ENCODE results near the gene LMX1B. TPM values are rescaled to one million over a fixed set of nuclear protein-coding genes. Genes with fewer than 3 reads are reported as not detected.

LMX1B gene
- total RNA-seq, 1 experiment from 2014 or later: 2.6 TPM

- H3K27ac ChIP-seq (ENCODE audit: low read length): no peak overlapping the region
- DNase-seq (ENCODE audit: low read depth, low spot score) (no peak), ATAC-seq (no peak)
- intact Hi-C loops (cut with micrococcal nuclease; ENCODE audit: unreplicated experiment) (no loop called here), in situ Hi-C loops (cut with HindIII; ENCODE audit: low pct_unique_long_range_greater_than_20kb, low sequenced_read_pairs) (no loop called here)
- H3K27me3 ChIP-seq (ENCODE audit: control insufficient read depth, insufficient read depth, low read length): no peaks in the 10 kb centered on the region
- no peaks in the 10 kb centered on the region for H3K4me1 ChIP-seq (ENCODE audit: control insufficient read depth, insufficient read depth, low read length)
- no peak for TF ChIP-seq CTCF (IDR thresholded peaks at IDR 0.05)
- no peak for TF ChIP-seq REST (IDR thresholded peaks at IDR 0.05; ENCODE audit: insufficient read depth in 1 of 2, low read depth in 2 of 2, low read length in 1 of 2)
- no peak for TF ChIP-seq POLR2AphosphoS5 (IDR thresholded peaks at IDR 0.05; ENCODE audit: low read depth, low read length)
- no peak for TF ChIP-seq TCF7L2 (IDR thresholded peaks at IDR 0.05; ENCODE audit: low read depth, low read length)
- TF ChIP-seq SIN3A (IDR thresholded peaks at IDR 0.05; ENCODE audit: borderline replicate concordance, insufficient read depth, low read depth, low read length): no peak
- no TSS peak for BruUV-seq (replicated peaks)
- no peak overlapping the region for H3K4me3 ChIP-seq (ENCODE audit: low read depth in 2 of 2, low read length in 2 of 2)
- no peaks in the 10 kb centered on the region for H3K9me3 ChIP-seq (ENCODE audit: control insufficient read depth, insufficient read depth, low read depth, low read length)
- POLR2A ChIA-PET: no interaction called here
- CTCF ChIA-PET: no interaction called here
- no peaks in the 10 kb centered on the region for H3K36me3 ChIP-seq (ENCODE audit: control insufficient read depth, insufficient read depth, low read length)
Observed at GRCh38 chr9:126667190-126668055, 53.7 kb downstream of the LMX1B start.

GRCh38 chr9:126668058-126668457 is 54.3 kb downstream of the LMX1B start:
- POLR2A ChIA-PET: no interaction called here
- Histone ChIP-seq H3K4me3 (ENCODE audit: low read depth in 2 of 2, low read length in 2 of 2) (no peak overlapping the region), H3K4me1 (ENCODE audit: control insufficient read depth, insufficient read depth, low read length) (no peaks in the 10 kb centered on the region), H3K36me3 (ENCODE audit: control insufficient read depth, insufficient read depth, low read length) (no peaks in the 10 kb centered on the region), H3K9me3 (ENCODE audit: control insufficient read depth, insufficient read depth, low read depth, low read length) (no peaks in the 10 kb centered on the region), H3K27ac (ENCODE audit: low read length) (no peak overlapping the region), H3K27me3 (ENCODE audit: control insufficient read depth, insufficient read depth, low read length) (no peaks in the 10 kb centered on the region)
- no TSS peak for BruUV-seq (replicated peaks)
- in situ Hi-C loops (cut with HindIII; ENCODE audit: low pct_unique_long_range_greater_than_20kb, low sequenced_read_pairs) (no loop called here), intact Hi-C loops (cut with micrococcal nuclease; ENCODE audit: unreplicated experiment) (no loop called here)
- no peak for DNase-seq (ENCODE audit: low read depth, low spot score)
- CTCF ChIA-PET: no interaction called here
- no peak for ATAC-seq
- TF ChIP-seq SIN3A (IDR thresholded peaks at IDR 0.05; ENCODE audit: borderline replicate concordance, insufficient read depth, low read depth, low read length) (no peak), CTCF (IDR thresholded peaks at IDR 0.05) (no peak), POLR2AphosphoS5 (IDR thresholded peaks at IDR 0.05; ENCODE audit: low read depth, low read length) (no peak), REST (IDR thresholded peaks at IDR 0.05; ENCODE audit: insufficient read depth in 1 of 2, low read depth in 2 of 2, low read length in 1 of 2) (no peak), TCF7L2 (IDR thresholded peaks at IDR 0.05; ENCODE audit: low read depth, low read length) (no peak)
